NCI-H526 (cell line): ENCODE results near the gene PLAGL2.
"Not testable (repeated sequence)": the region's sequence is repeated elsewhere in the genome, so short reads cannot be mapped to it uniquely, and the experiment has no call there.

Experiments used
- DNase-seq, 2 experiments: peaks; one replicate each; lab custom pipeline; 2025; lab: John Stamatoyannopoulos, UW

PLAGL2 gene

GRCh38 chr20:32183947-32184635 lies 23.5 kb downstream of the PLAGL2 start:
- no peak for DNase-seq

- no peak for DNase-seq
Measured at GRCh38 chr20:32181606-32182005, 25.9 kb downstream of the PLAGL2 start.

- no peak for DNase-seq
Measured at GRCh38 chr20:32179934-32180333, 27.6 kb downstream of the PLAGL2 start.

GRCh38 chr20:32179515-32179914 lies 28.0 kb downstream of the PLAGL2 start:
- no peak for DNase-seq

- not testable (repeated sequence) for DNase-seq
Measured at GRCh38 chr20:32177696-32178095, 29.8 kb downstream of the PLAGL2 start.

- peak in 1 of 2 experiments; percentile 14 for DNase-seq
Measured at GRCh38 chr20:32168184-32168910, 39.2 kb downstream of the PLAGL2 start.

GRCh38 chr20:32167552-32167951 lies 40.0 kb downstream of the PLAGL2 start:
- DNase-seq = no peak

GRCh38 chr20:32165836-32166545 lies 41.6 kb downstream of the PLAGL2 start:
- no peak for DNase-seq

GRCh38 chr20:32164984-32165735 lies 42.4 kb downstream of the PLAGL2 start:
- DNase-seq = no peak

GRCh38 chr20:32163951-32164350 lies 43.6 kb downstream of the PLAGL2 start:
- DNase-seq = no peak

- DNase-seq = no peak
Measured at GRCh38 chr20:32162351-32162750, 45.2 kb downstream of the PLAGL2 start.

- no peak for DNase-seq
Measured at GRCh38 chr20:32160341-32160740, 47.2 kb downstream of the PLAGL2 start.

- no peak for DNase-seq
Measured at GRCh38 chr20:32159766-32160221, 47.7 kb downstream of the PLAGL2 start.

- DNase-seq = no peak
Measured at GRCh38 chr20:32158943-32159660, 48.4 kb downstream of the PLAGL2 start.

GRCh38 chr20:32158351-32158750 lies 49.2 kb downstream of the PLAGL2 start:
- no peak for DNase-seq

GRCh38 chr20:32157611-32158010 lies 49.9 kb downstream of the PLAGL2 start:
- no peak for DNase-seq

GRCh38 chr20:32155017-32155981 lies 52.2 kb downstream of the PLAGL2 start:
- DNase-seq = peak in 1 of 2 experiments; percentile 54

GRCh38 chr20:32153771-32154170 lies 53.8 kb downstream of the PLAGL2 start:
- DNase-seq = no peak

- DNase-seq = no peak
Measured at GRCh38 chr20:32153156-32153665, 54.3 kb downstream of the PLAGL2 start.
